Neural progenitor cell (in vitro differentiated cells): ENCODE data around the gene PRX. TPM values are rescaled to one million over a fixed set of nuclear protein-coding genes. Genes with fewer than 3 reads are reported as not detected.

Experiments used
- DNase-seq: peaks from one replicate; pipeline ENCODE4 v3.0.0-alpha.2; 2016; ENCODE audit warnings: low spot score
- H2AFZ ChIP-seq: fragments of 200-600 bp; sonication (generic); replicated peaks from 2 replicates; pipeline ENCODE4 v1.6.1; 2016; ENCODE audit warnings: antibody characterized with exemption
- H3F3A ChIP-seq: fragments of 200-600 bp; sonication (generic); 2 replicates; pipeline ENCODE4 v1.6.1; 2016; ENCODE audit warnings: antibody characterized with exemption, low read depth
- H3K27ac ChIP-seq: fragments of 200-600 bp; sonication (generic); 2 replicates; pipeline ENCODE4 v1.5.1; 2016; ENCODE audit warnings: mild to moderate bottlenecking
- H3K27me3 ChIP-seq: fragments of 200-600 bp; sonication (generic); 2 replicates; pipeline ENCODE4 v1.6.1; 2016; ENCODE audit warnings: mild to moderate bottlenecking, moderate library complexity
- H3K36me3 ChIP-seq: fragments of 200-600 bp; sonication (generic); 2 replicates; pipeline ENCODE4 v1.5.1; 2016
- H3K4me1 ChIP-seq: fragments of 200-600 bp; sonication (generic); 2 replicates; pipeline ENCODE4 v1.6.1; 2016; ENCODE audit warnings: mixed run types
- H3K4me2 ChIP-seq: fragments of 200-600 bp; sonication (generic); 2 replicates; pipeline ENCODE4 v1.6.1; 2016
- H3K4me3 ChIP-seq: fragments of 200-600 bp; sonication (generic); 2 replicates; pipeline ENCODE4 v1.5.1; 2016
- H3K79me2 ChIP-seq: fragments of 200-600 bp; sonication (generic); 2 replicates; pipeline ENCODE4 v1.6.1; 2016; ENCODE audit warnings: low read depth
- H3K9ac ChIP-seq: fragments of 200-600 bp; sonication (generic); 2 replicates; pipeline ENCODE4 v1.6.1; 2016
- H3K9me3 ChIP-seq: fragments of 200-600 bp; sonication (generic); 2 replicates; pipeline ENCODE4 v1.5.1; 2016; ENCODE audit warnings: low read depth
- H4K20me1 ChIP-seq: fragments of 200-600 bp; sonication (generic); 2 replicates; pipeline ENCODE4 v1.6.1; 2016; ENCODE audit warnings: low read depth
- H3K27ac Mint-ChIP-seq: 3 replicates; pipeline ENCODE4 v1.8.0; 2021; ENCODE audit warnings: mixed read lengths
- H3K27me3 Mint-ChIP-seq: 2 replicates; pipeline ENCODE4 v1.8.0; 2022; ENCODE audit warnings: low read depth, mild to moderate bottlenecking, inconsistent platforms, moderate library complexity, mixed read lengths; ENCODE audit not compliant: insufficient read depth
- H3K36me3 Mint-ChIP-seq: 3 replicates; pipeline ENCODE4 v1.8.0; 2021; ENCODE audit warnings: mixed read lengths
- H3K4me1 Mint-ChIP-seq: 3 replicates; pipeline ENCODE4 v1.8.0; 2021; ENCODE audit warnings: mixed read lengths
- H3K4me3 Mint-ChIP-seq: 3 replicates; pipeline ENCODE4 v1.8.0; 2021; ENCODE audit warnings: mild to moderate bottlenecking, moderate library complexity, mixed read lengths
- H3K9me3 Mint-ChIP-seq: 3 replicates; pipeline ENCODE4 v1.8.0; 2020; ENCODE audit warnings: mixed read lengths
- CTCF ChIP-seq: fragments of 200-600 bp; sonication (generic); IDR thresholded peaks from 2 replicates; pipeline ENCODE4 v1.5.1; 2017; ENCODE audit warnings: antibody characterized with exemption, mild to moderate bottlenecking
- EZH2 ChIP-seq: fragments of 200-600 bp; sonication (generic); IDR thresholded peaks from 2 replicates; pipeline ENCODE4 v1.6.1; 2017; ENCODE audit warnings: antibody characterized with exemption, mild to moderate bottlenecking, moderate library complexity
- EZH2phosphoT487 ChIP-seq: fragments of 200-600 bp; sonication (generic); IDR thresholded peaks from 2 replicates; pipeline ENCODE4 v1.6.1; 2017; ENCODE audit warnings: antibody characterized with exemption
- total RNA-seq: library from RNA; depleted of rRNA; stranded (reverse); fragments of >200 nt; gene quantifications from 2 replicates; pipeline ENCODE4 v1.2.3, GENCODE V29; 2015; ENCODE audit warnings: low replicate concordance

Gene PRX
- total RNA-seq, 1 donor from 2014 or later = 1.4 TPM

GRCh38 chr19:40365010-40365409 is 48.2 kb downstream of the PRX start:
- H3K27me3 ChIP-seq = no peaks in the 10 kb centered on the region
- H3K4me1 Mint-ChIP-seq = peaks cover 24% of the 10 kb centered on the region
- H3K36me3 Mint-ChIP-seq = no peaks in the 10 kb centered on the region
- peak overlapping the region; percentile 90 for H3K4me3 Mint-ChIP-seq
- H3K4me1 ChIP-seq = peaks cover 11% of the 10 kb centered on the region
- no peaks in the 10 kb centered on the region for H3K79me2 ChIP-seq
- no peak overlapping the region for H3K27ac ChIP-seq
- peaks cover 10% of the 10 kb centered on the region for H3F3A ChIP-seq
- H3K27ac Mint-ChIP-seq = peak overlapping the region; percentile 82
- no peaks in the 10 kb centered on the region for H3K36me3 ChIP-seq
- H2AFZ ChIP-seq = no peak overlapping the region
- H3K4me3 ChIP-seq = peak overlapping the region; percentile 70
- H3K4me2 ChIP-seq = peak overlapping the region; percentile 90
- no peak for TF ChIP-seq EZH2phosphoT487
- no peak for TF ChIP-seq EZH2
- TF ChIP-seq CTCF = no peak
- no peak for DNase-seq
- peaks cover 18% of the 10 kb centered on the region for H4K20me1 ChIP-seq
- no peaks in the 10 kb centered on the region for H3K9me3 Mint-ChIP-seq
- H3K27me3 Mint-ChIP-seq = no peaks in the 10 kb centered on the region
- no peak overlapping the region for H3K9ac ChIP-seq
- H3K9me3 ChIP-seq = no peaks in the 10 kb centered on the region

- no peak for TF ChIP-seq CTCF
- no peak for TF ChIP-seq EZH2
- no peak for DNase-seq
- Mint-ChIP-seq H3K9me3 (no peaks in the 10 kb centered on the region), H3K4me1 (peaks cover 23% of the 10 kb centered on the region), H3K4me3 (no peak overlapping the region), H3K27ac (no peak overlapping the region), H3K27me3 (no peaks in the 10 kb centered on the region), H3K36me3 (no peaks in the 10 kb centered on the region)
- Histone ChIP-seq H3K79me2 (no peaks in the 10 kb centered on the region), H3F3A (peaks cover 10% of the 10 kb centered on the region), H3K36me3 (no peaks in the 10 kb centered on the region), H3K9ac (no peak overlapping the region), H3K4me1 (peaks cover 11% of the 10 kb centered on the region), H3K9me3 (no peaks in the 10 kb centered on the region), H3K27me3 (no peaks in the 10 kb centered on the region), H4K20me1 (peaks cover 17% of the 10 kb centered on the region), H3K4me3 (no peak overlapping the region), H2AFZ (no peak overlapping the region), H3K27ac (no peak overlapping the region), H3K4me2 (no peak overlapping the region)
Observed at GRCh38 chr19:40363069-40363468, 50.1 kb downstream of the PRX start.

- TF ChIP-seq CTCF = no peak
- TF ChIP-seq EZH2 = no peak
- TF ChIP-seq EZH2phosphoT487 = no peak
- H3K4me1 Mint-ChIP-seq = peaks cover 28% of the 10 kb centered on the region
- no peak overlapping the region for H2AFZ ChIP-seq
- H3K9me3 Mint-ChIP-seq = no peaks in the 10 kb centered on the region
- H3K4me3 Mint-ChIP-seq = no peak overlapping the region
- H3K9me3 ChIP-seq = no peaks in the 10 kb centered on the region
- H3F3A ChIP-seq = peaks cover 10% of the 10 kb centered on the region
- DNase-seq = no peak
- peaks cover 11% of the 10 kb centered on the region for H3K4me1 ChIP-seq
- no peak overlapping the region for H3K9ac ChIP-seq
- H4K20me1 ChIP-seq = peaks cover 9% of the 10 kb centered on the region
- peak overlapping the region; percentile 90 for H3K27ac Mint-ChIP-seq
- no peaks in the 10 kb centered on the region for H3K27me3 ChIP-seq
- no peak overlapping the region for H3K4me3 ChIP-seq
- no peak overlapping the region for H3K27ac ChIP-seq
- H3K36me3 ChIP-seq = no peaks in the 10 kb centered on the region
- H3K36me3 Mint-ChIP-seq = no peaks in the 10 kb centered on the region
- H3K27me3 Mint-ChIP-seq = no peaks in the 10 kb centered on the region
- no peak overlapping the region for H3K4me2 ChIP-seq
- H3K79me2 ChIP-seq = no peaks in the 10 kb centered on the region
Observed at GRCh38 chr19:40362160-40362559, 51.0 kb downstream of the PRX start.
